ENCODE results near the gene IGF1R. TPM values are rescaled to one million over a fixed set of nuclear protein-coding genes. Genes with fewer than 3 reads are reported as not detected.

IGF1R gene
- total and polyA plus RNA-seq, 2 donors (not counting 3 experiments of a cell fraction or from before 2014, with no cell fraction given) = 16.1 to 59.1 TPM

GRCh38 chr15:98823616-98824015 lies 175.3 kb downstream of the IGF1R start:
- TF ChIP-seq, protein P1, sequence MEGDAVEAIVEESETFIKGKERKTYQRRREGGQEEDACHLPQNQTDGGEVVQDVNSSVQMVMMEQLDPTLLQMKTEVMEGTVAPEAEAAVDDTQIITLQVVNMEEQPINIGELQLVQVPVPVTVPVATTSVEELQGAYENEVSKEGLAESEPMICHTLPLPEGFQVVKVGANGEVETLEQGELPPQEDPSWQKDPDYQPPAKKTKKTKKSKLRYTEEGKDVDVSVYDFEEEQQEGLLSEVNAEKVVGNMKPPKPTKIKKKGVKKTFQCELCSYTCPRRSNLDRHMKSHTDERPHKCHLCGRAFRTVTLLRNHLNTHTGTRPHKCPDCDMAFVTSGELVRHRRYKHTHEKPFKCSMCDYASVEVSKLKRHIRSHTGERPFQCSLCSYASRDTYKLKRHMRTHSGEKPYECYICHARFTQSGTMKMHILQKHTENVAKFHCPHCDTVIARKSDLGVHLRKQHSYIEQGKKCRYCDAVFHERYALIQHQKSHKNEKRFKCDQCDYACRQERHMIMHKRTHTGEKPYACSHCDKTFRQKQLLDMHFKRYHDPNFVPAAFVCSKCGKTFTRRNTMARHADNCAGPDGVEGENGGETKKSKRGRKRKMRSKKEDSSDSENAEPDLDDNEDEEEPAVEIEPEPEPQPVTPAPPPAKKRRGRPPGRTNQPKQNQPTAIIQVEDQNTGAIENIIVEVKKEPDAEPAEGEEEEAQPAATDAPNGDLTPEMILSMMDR (IDR thresholded peaks at IDR 0.05; ENCODE audit: extremely low read depth in 1 of 2, insufficient read depth in 1 of 2, low read depth in 1 of 2, low read length in 2 of 2) = no peak
- no peak for TF ChIP-seq FOS (IDR thresholded peaks at IDR 0.05; ENCODE audit: borderline replicate concordance, insufficient read depth, low read length)
- no peaks in the 10 kb centered on the region for H3K79me2 ChIP-seq (ENCODE audit: control insufficient read depth, insufficient read depth, low read length)
- H3K27me3 ChIP-seq (ENCODE audit: control insufficient read depth in 2 of 2, insufficient read depth in 2 of 2, low read length in 2 of 2) = no peaks in the 10 kb centered on the region
- intact Hi-C loops (cut with micrococcal nuclease) (no loop called here), dilution Hi-C loops (cut with MboI; ENCODE audit: extremely low pct_ligation_motif_present, low sequenced_read_pairs) (no loop called here)
- CTCF ChIA-PET = interaction anchor here (1.8 kb wide), 1 partner anchor 27 kb away, joined by 8 read pairs; no protein-coding TSS in a partner anchor
- DNase-seq (ENCODE audit: low read depth, low spot score) = no peak
- H3K9ac ChIP-seq (replicated peaks; ENCODE audit: extremely low read depth, insufficient read depth, low read length) = no peak overlapping the region
- POLR2A ChIA-PET = no interaction called here
- H4K20me1 ChIP-seq (replicated peaks; ENCODE audit: control insufficient read depth, extremely low read depth, insufficient read depth, low read length) = no peaks in the 10 kb centered on the region
- no peaks in the 10 kb centered on the region for H3K36me3 ChIP-seq (ENCODE audit: control insufficient read depth in 2 of 2, extremely low read depth in 1 of 2, insufficient read depth in 2 of 2, low read length in 2 of 2)
- no peaks in the 10 kb centered on the region for H3K9me1 ChIP-seq (replicated peaks; ENCODE audit: control insufficient read depth, extremely low read depth, insufficient read depth, low read length)
- no peak for FAIRE-seq
- H2AFZ ChIP-seq (ENCODE audit: low read depth, low read length) = no peak overlapping the region
- H3K4me2 ChIP-seq (ENCODE audit: insufficient read depth, low read length) = no peak overlapping the region
- no TSS peak for BruUV-seq (replicated peaks)
- no peaks in the 10 kb centered on the region for H3K9me3 ChIP-seq (replicated peaks; ENCODE audit: control insufficient read depth, insufficient read depth, low read length)
- H3K4me1 ChIP-seq (ENCODE audit: control insufficient read depth, extremely low read depth, insufficient read depth, low read length) = peaks cover 8% of the 10 kb centered on the region
- H3K27ac ChIP-seq (ENCODE audit: insufficient read depth, low read depth, low read length) = no peak overlapping the region
- H3K4me3 ChIP-seq (replicated peaks in 1 of 3; ENCODE audit: insufficient read depth in 1 of 3, low read depth in 1 of 3, low read length in 3 of 3) = no peak overlapping the region

DNA sequence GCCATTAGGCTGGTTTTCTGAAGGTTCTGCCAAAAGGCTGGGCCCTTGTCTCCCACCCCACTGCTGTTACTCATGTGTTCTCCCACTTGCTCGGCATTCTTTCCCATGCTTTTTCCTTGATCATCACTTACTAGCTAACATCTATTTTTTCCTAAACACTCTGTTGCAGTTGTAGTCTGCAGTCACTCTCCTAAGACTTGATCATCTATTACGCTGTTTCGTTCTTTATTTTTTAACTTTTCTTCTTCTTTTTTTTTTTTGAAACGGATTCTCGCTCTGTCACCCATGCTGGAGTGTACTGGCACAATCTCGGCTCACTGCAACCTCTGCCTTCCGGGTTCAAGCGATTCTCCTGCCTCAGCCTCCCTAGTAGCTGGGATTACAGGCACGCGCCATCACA lies 176.3 kb downstream of the IGF1R start:
- no peaks in the 10 kb centered on the region for H3K9me1 ChIP-seq (replicated peaks; ENCODE audit: control insufficient read depth, extremely low read depth, insufficient read depth, low read length)
- dilution Hi-C loops (cut with MboI; ENCODE audit: extremely low pct_ligation_motif_present, low sequenced_read_pairs) = no loop called here
- H3K4me1 ChIP-seq (ENCODE audit: control insufficient read depth, extremely low read depth, insufficient read depth, low read length) = peaks cover 8% of the 10 kb centered on the region
- no peaks in the 10 kb centered on the region for H3K36me3 ChIP-seq (ENCODE audit: control insufficient read depth in 2 of 2, extremely low read depth in 1 of 2, insufficient read depth in 2 of 2, low read length in 2 of 2)
- no peak overlapping the region for H3K27ac ChIP-seq (ENCODE audit: insufficient read depth, low read depth, low read length)
- intact Hi-C loops (cut with micrococcal nuclease) = no loop called here
- no peaks in the 10 kb centered on the region for H3K9me3 ChIP-seq (replicated peaks; ENCODE audit: control insufficient read depth, insufficient read depth, low read length)
- TF ChIP-seq MYC (IDR thresholded peaks at IDR 0.05; ENCODE audit: low read depth, low read length) = no peak
- ChIA-PET POLR2A (no interaction called here), CTCF (no interaction called here)
- DNase-seq (ENCODE audit: low read depth, low spot score) (no peak), FAIRE-seq (no peak)
- H3K4me2 ChIP-seq (ENCODE audit: insufficient read depth, low read length) = no peak overlapping the region
- no TSS peak for BruUV-seq (replicated peaks)
- H3K79me2 ChIP-seq (ENCODE audit: control insufficient read depth, insufficient read depth, low read length) = no peaks in the 10 kb centered on the region
- no peak overlapping the region for H3K4me3 ChIP-seq (replicated peaks in 1 of 3; ENCODE audit: insufficient read depth in 1 of 3, low read depth in 1 of 3, low read length in 3 of 3)
- H4K20me1 ChIP-seq (replicated peaks; ENCODE audit: control insufficient read depth, extremely low read depth, insufficient read depth, low read length) = no peaks in the 10 kb centered on the region
- no peak overlapping the region for H2AFZ ChIP-seq (ENCODE audit: low read depth, low read length)
- no peaks in the 10 kb centered on the region for H3K27me3 ChIP-seq (ENCODE audit: control insufficient read depth in 2 of 2, insufficient read depth in 2 of 2, low read length in 2 of 2)
- H3K9ac ChIP-seq (replicated peaks; ENCODE audit: extremely low read depth, insufficient read depth, low read length) = no peak overlapping the region
